ENCODE data around the gene CD19.

CD19 gene

DNA sequence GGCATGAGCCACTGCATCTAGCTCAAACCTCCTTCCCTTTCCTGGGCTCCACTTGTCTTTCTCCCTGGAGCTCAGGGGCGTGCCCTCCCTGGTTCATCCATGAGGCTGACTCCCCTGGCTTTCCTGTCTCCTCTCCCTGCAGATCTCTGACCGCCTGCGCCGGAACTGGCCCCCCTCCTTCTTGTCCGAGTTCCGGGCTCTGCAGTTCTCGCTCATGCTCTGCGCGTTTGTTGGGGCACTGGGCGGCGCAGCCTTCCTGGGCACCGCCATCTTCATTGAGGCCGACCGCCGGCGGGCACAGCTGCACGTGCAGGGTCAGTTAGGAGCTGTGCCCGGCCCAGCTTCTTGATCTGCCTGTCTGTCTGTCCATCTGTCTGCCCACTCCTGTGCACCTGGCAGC lies 51.9 kb downstream of the CD19 start:
- no peak for DNase-seq

DNA sequence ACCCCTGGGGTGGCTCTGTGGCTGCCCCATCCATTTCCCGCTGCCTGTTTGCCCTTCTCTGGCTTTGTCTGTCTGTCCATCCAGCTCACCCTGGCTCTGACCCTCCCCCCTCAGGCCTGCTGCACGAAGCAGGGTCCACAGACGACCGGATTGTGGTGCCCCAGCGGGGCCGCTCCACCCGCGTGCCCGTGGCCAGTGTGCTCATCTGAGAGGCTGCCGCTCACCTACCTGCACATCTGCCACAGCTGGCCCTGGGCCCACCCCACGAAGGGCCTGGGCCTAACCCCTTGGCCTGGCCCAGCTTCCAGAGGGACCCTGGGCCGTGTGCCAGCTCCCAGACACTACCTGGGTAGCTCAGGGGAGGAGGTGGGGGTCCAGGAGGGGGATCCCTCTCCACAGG lies 52.3 kb downstream of the CD19 start:
- no peak for DNase-seq

DNA sequence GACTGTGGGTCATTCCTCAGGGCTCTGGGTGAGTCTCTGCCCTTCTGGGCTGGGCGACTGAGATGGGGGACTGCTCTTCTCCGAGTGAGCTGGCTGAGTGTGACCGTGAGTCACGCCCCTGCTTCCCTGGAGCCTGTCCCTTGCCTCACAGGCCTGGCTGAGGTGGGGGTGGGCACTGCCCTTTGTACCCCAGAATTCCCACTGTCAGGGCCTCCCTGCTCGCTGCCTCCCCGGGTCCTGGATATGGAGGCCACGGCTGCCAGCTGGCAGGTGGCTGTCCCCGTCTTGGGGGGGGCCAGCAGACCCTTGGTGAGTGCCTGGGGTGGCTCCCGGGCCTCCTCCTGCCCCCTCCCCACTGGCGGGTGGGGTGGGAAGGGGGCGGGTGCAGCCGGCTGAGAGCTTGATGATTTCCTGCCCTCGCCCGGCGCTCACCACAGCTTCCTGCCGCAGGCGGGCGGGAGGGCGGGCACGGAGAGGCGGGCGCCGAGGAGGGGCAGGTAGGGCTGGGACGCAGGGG lies 52.9 kb downstream of the CD19 start, which contains the start of gene LAT:
LAT (plus strand) TSS at position 434 of the 517 bp plus-strand sequence. CDS start 366 bp downstream, outside the sequence.
- no peak for DNase-seq

DNA sequence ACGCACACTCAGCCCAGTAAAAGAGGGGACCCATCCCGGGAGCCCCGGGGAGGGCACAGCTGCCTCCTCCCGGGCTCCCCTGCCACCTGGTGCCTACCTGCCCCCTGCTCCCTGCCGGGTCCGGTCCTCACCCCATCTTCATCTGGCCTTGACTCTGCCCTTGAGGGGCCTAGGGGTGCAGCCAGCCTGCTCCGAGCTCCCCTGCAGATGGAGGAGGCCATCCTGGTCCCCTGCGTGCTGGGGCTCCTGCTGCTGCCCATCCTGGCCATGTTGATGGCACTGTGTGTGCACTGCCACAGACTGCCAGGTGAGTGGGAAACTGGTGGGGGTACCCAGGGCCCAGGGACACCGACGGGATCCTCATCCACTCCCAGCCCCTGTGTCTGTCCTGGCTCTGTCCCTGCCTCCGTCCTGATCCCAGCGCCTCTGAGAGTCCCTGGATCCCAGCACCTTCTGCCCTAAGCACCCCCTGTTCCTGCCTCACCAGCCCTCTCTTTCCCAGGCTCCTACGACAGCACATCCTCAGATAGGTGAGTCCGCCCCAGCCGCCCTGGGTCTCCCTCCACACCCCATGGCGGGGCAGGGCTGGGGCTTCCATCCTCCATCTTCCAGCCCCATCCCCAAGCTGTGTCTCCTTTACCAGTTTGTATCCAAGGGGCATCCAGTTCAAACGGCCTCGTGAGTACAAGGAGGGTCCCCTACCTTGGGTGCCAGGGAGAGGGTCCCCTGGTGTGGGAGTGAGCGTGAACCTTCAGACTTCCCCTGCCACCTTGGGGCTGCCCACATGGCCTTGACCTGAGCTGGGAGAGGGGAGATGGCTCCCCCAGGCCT lies 53.7 kb downstream of the CD19 start:
- no peak for DNase-seq

DNA sequence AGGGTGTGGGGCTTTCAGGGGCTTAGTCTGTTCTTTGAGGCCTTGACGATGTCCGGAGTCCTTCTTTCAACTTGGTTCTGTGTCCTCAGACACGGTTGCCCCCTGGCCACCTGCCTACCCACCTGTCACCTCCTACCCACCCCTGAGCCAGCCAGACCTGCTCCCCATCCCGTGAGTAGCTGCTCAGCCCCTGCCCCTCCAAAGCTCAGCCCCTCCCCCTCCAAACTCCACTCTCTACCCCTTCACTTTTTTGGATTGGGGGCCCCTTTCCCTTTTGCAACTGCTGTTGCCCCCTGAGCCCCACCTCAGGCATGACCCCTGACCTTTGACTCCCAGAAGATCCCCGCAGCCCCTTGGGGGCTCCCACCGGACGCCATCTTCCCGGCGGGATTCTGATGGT lies 54.3 kb downstream of the CD19 start:
- no peak for DNase-seq

DNA sequence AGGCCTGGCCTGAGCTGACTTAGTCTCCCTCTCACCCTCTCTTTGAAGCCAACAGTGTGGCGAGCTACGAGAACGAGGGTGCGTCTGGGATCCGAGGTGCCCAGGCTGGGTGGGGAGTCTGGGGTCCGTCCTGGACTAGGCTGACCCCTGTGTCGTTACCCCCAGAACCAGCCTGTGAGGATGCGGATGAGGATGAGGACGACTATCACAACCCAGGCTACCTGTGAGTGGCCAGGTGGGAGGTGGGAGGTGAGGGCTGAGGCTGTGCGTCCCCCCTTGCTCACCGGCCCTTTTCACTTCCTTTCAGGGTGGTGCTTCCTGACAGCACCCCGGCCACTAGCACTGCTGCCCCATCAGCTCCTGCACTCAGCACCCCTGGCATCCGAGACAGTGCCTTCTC lies 54.7 kb downstream of the CD19 start:
- no peak for DNase-seq

DNA sequence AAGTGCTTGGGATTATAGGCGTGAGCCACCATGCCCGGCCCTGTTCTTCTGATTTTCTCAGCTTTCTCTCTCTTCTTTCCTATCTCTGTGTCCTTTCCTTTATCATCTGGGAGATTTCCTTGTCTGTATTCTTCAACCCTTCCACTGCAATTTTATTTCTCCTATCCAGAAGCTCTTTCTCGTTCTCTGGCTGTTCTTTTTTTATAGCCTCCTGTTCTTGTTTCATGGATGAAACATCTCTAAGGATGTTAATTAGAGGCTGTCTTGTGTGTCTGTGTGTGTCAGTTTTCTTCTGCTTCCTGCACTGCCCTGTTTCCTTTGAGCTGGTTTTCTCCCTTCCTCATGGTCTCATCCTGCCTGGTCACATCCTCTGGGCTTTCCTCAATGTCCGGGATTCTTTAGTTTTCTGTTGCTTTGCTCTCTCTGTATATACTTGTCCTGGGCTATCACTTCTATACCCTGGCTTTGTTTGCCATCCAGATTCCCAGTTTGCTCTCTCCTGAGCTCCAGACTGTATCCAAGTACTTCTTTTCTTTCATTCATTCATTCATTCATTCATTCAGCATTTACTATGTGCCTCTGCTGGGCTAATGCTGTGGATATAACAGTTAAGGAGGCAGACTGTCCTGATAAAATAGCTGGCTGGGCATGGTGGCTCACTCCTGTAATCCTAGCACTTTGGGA lies 55.5 kb downstream of the CD19 start:
- no peak for DNase-seq

Data from NCI-H524 treated with DMSO at 0.1 percent for 48 hours (cell line).